ENCODE data around the gene USP24.

GRCh38 chr1:55061706-55062321 is 153.3 kb downstream of the USP24 start:
- TF ChIP-seq CTCF (optimal IDR thresholded peaks at IDR 0.05 in 1 of 3, IDR thresholded peaks at IDR 0.05 in 1 of 3, conservative IDR thresholded peaks at IDR 0.05 in 1 of 3; ENCODE audit: extremely low read depth in 1 of 3, insufficient read depth in 2 of 3, low read length in 3 of 3) (no peak), EZH2 (IDR thresholded peaks at IDR 0.05; ENCODE audit: low read length) (no peak)

All from keratinocyte (primary cell).